ENCODE results near the gene GALNT2. TPM values are rescaled to one million over a fixed set of nuclear protein-coding genes. Genes with fewer than 3 reads are reported as not detected.

GALNT2 gene
- total and polyA plus RNA-seq, 3 donors from 2014 or later = 63.0 to 135 (median 114) TPM

DNA sequence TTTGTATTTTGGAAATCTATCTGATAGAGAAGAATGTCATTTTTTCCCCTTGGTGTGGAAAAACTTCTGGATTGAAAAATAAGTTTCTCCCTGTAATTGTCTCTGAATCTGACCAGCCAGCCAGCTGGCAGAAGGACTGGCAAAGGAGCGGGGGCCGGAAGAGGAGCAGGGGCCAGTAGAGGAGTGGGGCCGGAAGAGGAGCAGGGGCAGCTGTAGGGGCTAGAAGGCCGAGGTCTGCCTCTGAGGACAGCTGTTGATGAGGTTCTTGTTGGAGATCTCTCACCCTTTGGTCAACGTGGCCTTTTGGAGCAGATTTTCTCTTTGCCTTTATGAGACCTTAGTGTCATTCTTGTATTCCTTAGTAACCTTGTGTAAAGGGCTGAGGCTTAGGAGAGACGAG, 121.8 kb downstream of the GALNT2 start:
- Histone ChIP-seq H3K4me1 (peaks cover 34% of the 10 kb centered on the region), H3K27me3 (no peaks in the 10 kb centered on the region), H3K4me3 (no peak overlapping the region), H3K36me3 (ENCODE audit: low read depth, missing control alignments) (no peaks in the 10 kb centered on the region), H3K27ac (no peak overlapping the region), H3K9me3 (no peaks in the 10 kb centered on the region)
- intact Hi-C loops (cut with DNase I; ENCODE audit: low total_unique reads) = no loop called here
- no peak for TF ChIP-seq POLR2A (IDR thresholded peaks at IDR 0.05)
- TF ChIP-seq, protein P1, sequence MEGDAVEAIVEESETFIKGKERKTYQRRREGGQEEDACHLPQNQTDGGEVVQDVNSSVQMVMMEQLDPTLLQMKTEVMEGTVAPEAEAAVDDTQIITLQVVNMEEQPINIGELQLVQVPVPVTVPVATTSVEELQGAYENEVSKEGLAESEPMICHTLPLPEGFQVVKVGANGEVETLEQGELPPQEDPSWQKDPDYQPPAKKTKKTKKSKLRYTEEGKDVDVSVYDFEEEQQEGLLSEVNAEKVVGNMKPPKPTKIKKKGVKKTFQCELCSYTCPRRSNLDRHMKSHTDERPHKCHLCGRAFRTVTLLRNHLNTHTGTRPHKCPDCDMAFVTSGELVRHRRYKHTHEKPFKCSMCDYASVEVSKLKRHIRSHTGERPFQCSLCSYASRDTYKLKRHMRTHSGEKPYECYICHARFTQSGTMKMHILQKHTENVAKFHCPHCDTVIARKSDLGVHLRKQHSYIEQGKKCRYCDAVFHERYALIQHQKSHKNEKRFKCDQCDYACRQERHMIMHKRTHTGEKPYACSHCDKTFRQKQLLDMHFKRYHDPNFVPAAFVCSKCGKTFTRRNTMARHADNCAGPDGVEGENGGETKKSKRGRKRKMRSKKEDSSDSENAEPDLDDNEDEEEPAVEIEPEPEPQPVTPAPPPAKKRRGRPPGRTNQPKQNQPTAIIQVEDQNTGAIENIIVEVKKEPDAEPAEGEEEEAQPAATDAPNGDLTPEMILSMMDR (IDR thresholded peaks at IDR 0.05) = no peak
- WGBS, 2 donors = 85 to 91% methylated on average over 6 of the region's 6 CpGs
- no peak for DNase-seq

DNA sequence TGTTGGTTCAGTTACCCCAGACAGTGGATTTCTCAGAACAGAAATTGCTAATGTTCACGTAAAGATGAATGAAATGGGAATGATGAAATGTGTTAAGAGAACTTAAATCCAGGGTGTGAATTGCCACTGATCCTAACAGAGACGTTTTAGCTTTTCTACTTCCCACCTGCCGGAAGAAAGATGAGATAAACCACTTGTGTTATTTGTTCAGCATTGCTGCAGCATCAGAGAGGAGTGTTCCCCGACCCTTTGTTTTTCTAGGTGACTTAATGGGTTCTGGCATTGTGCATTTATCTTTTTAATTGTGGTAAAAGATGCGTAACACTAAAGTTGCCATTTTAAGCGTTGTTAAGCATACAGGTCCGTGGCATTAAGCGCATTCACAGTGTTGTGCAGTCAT, 122.3 kb downstream of the GALNT2 start:
- H3K4me1 ChIP-seq = peaks cover 34% of the 10 kb centered on the region
- H3K9me3 ChIP-seq = no peaks in the 10 kb centered on the region
- H3K36me3 ChIP-seq (ENCODE audit: low read depth, missing control alignments) = no peaks in the 10 kb centered on the region
- intact Hi-C loops (cut with DNase I; ENCODE audit: low total_unique reads) = no loop called here
- H3K4me3 ChIP-seq = no peak overlapping the region
- H3K27me3 ChIP-seq = no peaks in the 10 kb centered on the region
- DNase-seq = no peak
- H3K27ac ChIP-seq = no peak overlapping the region
- WGBS, 2 donors = 85 to 89% methylated on average over 8 of the region's 8 CpGs
- TF ChIP-seq POLR2A (IDR thresholded peaks at IDR 0.05) = no peak
- TF ChIP-seq, protein P1 (IDR thresholded peaks at IDR 0.05) = no peak

DNA sequence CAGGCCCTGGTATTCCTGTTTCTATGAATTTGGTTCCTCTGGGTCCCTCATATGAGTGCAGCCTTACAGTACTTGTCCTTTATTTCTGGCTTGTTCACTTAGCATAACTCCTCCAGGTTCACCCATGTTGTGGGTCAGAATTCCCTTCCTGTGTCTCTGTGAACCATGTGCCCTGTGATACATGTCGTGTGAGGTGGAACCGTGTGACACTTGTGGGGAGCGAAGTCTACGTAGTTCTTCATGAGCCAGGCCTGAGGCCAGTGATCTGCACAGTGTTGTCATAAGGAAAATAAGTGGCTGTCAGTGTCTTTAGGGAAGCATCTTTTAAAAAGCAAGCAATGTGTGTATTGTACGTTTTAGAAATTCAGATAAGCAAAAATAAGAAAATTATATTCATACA, 122.8 kb downstream of the GALNT2 start:
- Histone ChIP-seq H3K27me3 (no peaks in the 10 kb centered on the region), H3K27ac (peak overlapping the region in 1 of 2 donors; percentile 84), H3K9me3 (no peaks in the 10 kb centered on the region), H3K4me1 (peaks cover 34% of the 10 kb centered on the region), H3K4me3 (no peak overlapping the region), H3K36me3 (ENCODE audit: low read depth, missing control alignments) (no peaks in the 10 kb centered on the region)
- 94 to 97% methylated on average over 5 of the region's 5 CpGs for WGBS, 2 donors
- intact Hi-C loops (cut with DNase I; ENCODE audit: low total_unique reads) = no loop called here
- no peak for TF ChIP-seq POLR2A (IDR thresholded peaks at IDR 0.05)
- TF ChIP-seq, protein P1 (IDR thresholded peaks at IDR 0.05) = no peak
- no peak for DNase-seq

GRCh38 chr1:230191079-230191804, 124.2 kb downstream of the GALNT2 start:
- intact Hi-C loops (cut with DNase I; ENCODE audit: low total_unique reads) = no loop called here
- WGBS, 2 donors = 42 to 44% methylated on average over 9 of the region's 9 CpGs

More at GRCh38 chr1:230191079-230191804, 124.2 kb downstream of the GALNT2 start:
- TF ChIP-seq, protein P1 (IDR thresholded peaks at IDR 0.05) = peak in 1 of 3 experiments; percentile 11
- no peak for TF ChIP-seq POLR2A (IDR thresholded peaks at IDR 0.05)
- Histone ChIP-seq H3K4me1 (peaks cover 31% of the 10 kb centered on the region), H3K27me3 (no peaks in the 10 kb centered on the region), H3K9me3 (no peaks in the 10 kb centered on the region), H3K36me3 (ENCODE audit: low read depth, missing control alignments) (no peaks in the 10 kb centered on the region), H3K27ac (peak overlapping the region; percentile 40 to 84), H3K4me3 (no peak overlapping the region)
- peak; percentile 91 for DNase-seq
